Tibial artery (tissue), 4 donors: Measurements from ENCODE around the gene GNAI3.

Source experiments
- DNase-seq, 2 donors: peaks; one replicate each; pipeline ENCODE4 v3.0.0-alpha.2; 2019
- H3K27ac ChIP-seq, 2 donors: fragments of 200-600 bp; sonication (generic) in 1 of 2; 1 replicate in 1 of 2; 2 replicates in 1 of 2; pipeline ENCODE4 v1.5.1; 2018 to 2019; ENCODE audit warnings: mild to moderate bottlenecking in 1 of 2
- H3K27me3 ChIP-seq, 2 donors: fragments of 200-600 bp; sonication (generic) in 1 of 2; one replicate each; pipeline versions ENCODE4 v1.5.1 to v1.6.0; 2016 to 2019
- H3K36me3 ChIP-seq, 3 donors: fragments of 200-600 bp; sonication (generic) in 2 of 3; one replicate each; pipeline ENCODE4 v1.5.1; 2016 to 2019; ENCODE audit warnings: mild to moderate bottlenecking in 2 of 3
- H3K4me1 ChIP-seq, 4 donors: fragments of 200-600 bp; sonication (generic) in 2 of 4; 1 replicate in 3 of 4; 2 replicates in 1 of 4; pipeline ENCODE4 v1.5.1; 2016 to 2019
- H3K4me3 ChIP-seq, 2 donors: fragments of 200-600 bp; sonication (generic) in 1 of 2; 1 replicate in 1 of 2; 2 replicates in 1 of 2; pipeline ENCODE4 v1.5.1; 2018 to 2019; ENCODE audit warnings: mild to moderate bottlenecking in 2 of 2
- H3K9me3 ChIP-seq, 3 donors: fragments of 200-600 bp; sonication (generic) in 1 of 3; one replicate each; pipeline ENCODE4 v1.5.1; 2016 to 2019
- CTCF ChIP-seq, 2 experiments: fragments of 200-600 bp in 1 of 2; fragments of 450-650 bp in 1 of 2; IDR thresholded peaks; one replicate each; pipeline ENCODE4 v1.5.1; 2017 to 2019; ENCODE audit warnings: antibody characterized with exemption in 2 of 2, mild to moderate bottlenecking in 1 of 2, moderate library complexity in 1 of 2
- intact Hi-C: fragments of 100-400 bp; cut with DNase I; formaldehyde crosslinking; loops from one replicate; pipeline ENCODE4 v1.15.0; 2023; ENCODE audit warnings: low total_unique reads

Gene GNAI3

GRCh38 chr1:109667452-109668122 is 119.2 kb downstream of the GNAI3 start, which contains the start of gene GSTM2:
TSS of gene GSTM2 (plus strand) at chr1:109668057. CDS start at chr1:109668116, 59 bp downstream.
- H3K4me3 ChIP-seq = peak within 1 kb of the TSS; percentile 58 to 66
- H3K27me3 ChIP-seq = no peaks in the 10 kb centered on the region
- H3K9me3 ChIP-seq = no peaks in the 10 kb centered on the region
- no peak for TF ChIP-seq CTCF (IDR thresholded peaks at IDR 0.05)
- intact Hi-C loops = no loop called here
- H3K4me1 ChIP-seq = peaks cover 0 to 16% (median 8%) of the 10 kb centered on the region in 4 donors
- peak within 1 kb of the TSS; percentile 44 to 69 for H3K27ac ChIP-seq
- peak; percentile 95 to 98 for DNase-seq
- H3K36me3 ChIP-seq = peaks cover 0 to 13% (median 0%) of the 10 kb centered on the region in 3 donors
